Caco-2 (cell line): ENCODE results near the gene CTNND2. TPM values are rescaled to one million over a fixed set of nuclear protein-coding genes. Genes with fewer than 3 reads are reported as not detected.

ENCODE experiments used
- BruUV-seq: library from RNA; stranded (reverse); fragments of 400-500 nt; replicated peaks from 2 replicates; lab custom pipeline; 2021; lab: Mats Ljungman, UMichigan
- CTCF ChIA-PET: fragments of 300-600 bp; sonication (Branson Sonifier 250); formaldehyde crosslinking; loops from one replicate; lab custom pipeline; 2022; ENCODE audit warnings: antibody characterized with exemption; lab: Charles Lee
- POLR2A ChIA-PET: fragments of 300-600 bp; sonication (Branson Sonifier 250); formaldehyde crosslinking; loops from one replicate; lab custom pipeline; 2022; ENCODE audit warnings: antibody characterized with exemption; lab: Charles Lee
- DNase-seq, 2 experiments: peaks; one replicate each; pipeline versions ENCODE4 v3.0.0 to v3.0.0-alpha.2; 2020 to 2022
- H3K27me3 ChIP-seq: replicated peaks from 2 replicates; pipeline ENCODE4 v1.6.0; 2011; ENCODE audit warnings: low read length; ENCODE audit not compliant: control insufficient read depth, insufficient read depth
- H3K36me3 ChIP-seq: 2 replicates; pipeline ENCODE4 v1.5.1; 2011; ENCODE audit warnings: low read length; ENCODE audit not compliant: control insufficient read depth, insufficient read depth
- H3K4me1 ChIP-seq: fragments of 250-450 bp; sonication (Bioruptor Pico); 2 replicates; pipeline ENCODE4 v1.5.1; 2020; ENCODE audit warnings: mild to moderate bottlenecking
- H3K4me3 ChIP-seq: 2 replicates; pipeline ENCODE4 v1.5.1; 2011; ENCODE audit warnings: low read depth, mild to moderate bottlenecking, control low read depth, low read length
- H3K9me3 ChIP-seq: fragments of 250-450 bp; sonication (Bioruptor Pico); 2 replicates; pipeline ENCODE4 v1.5.1; 2020; ENCODE audit warnings: mild to moderate bottlenecking, moderate library complexity
- H3K27ac Mint-ChIP-seq: one replicate; pipeline ENCODE4 v1.8.0; 2022; ENCODE audit warnings: mixed read lengths; ENCODE audit not compliant: unreplicated experiment
- H3K27me3 Mint-ChIP-seq: one replicate; pipeline ENCODE4 v1.8.0; 2022; ENCODE audit warnings: mixed read lengths; ENCODE audit not compliant: insufficient read depth, unreplicated experiment
- H3K36me3 Mint-ChIP-seq: one replicate; pipeline ENCODE4 v1.8.0; 2022; ENCODE audit warnings: mild to moderate bottlenecking, mixed read lengths; ENCODE audit not compliant: insufficient read depth, unreplicated experiment
- H3K4me1 Mint-ChIP-seq: one replicate; pipeline ENCODE4 v1.8.0; 2022; ENCODE audit warnings: low read depth, mixed read lengths; ENCODE audit not compliant: unreplicated experiment
- H3K4me3 Mint-ChIP-seq: one replicate; pipeline ENCODE4 v1.8.0; 2022; ENCODE audit warnings: mild to moderate bottlenecking, moderate library complexity, mixed read lengths; ENCODE audit not compliant: unreplicated experiment
- H3K9me3 Mint-ChIP-seq: one replicate; pipeline ENCODE4 v1.8.0; 2022; ENCODE audit warnings: mixed read lengths; ENCODE audit not compliant: unreplicated experiment
- intact Hi-C: fragments of 100-400 bp; cut with micrococcal nuclease; formaldehyde crosslinking; loops from one replicate; pipeline ENCODE4 v1.10.0; 2022; ENCODE audit not compliant: unreplicated experiment
- total RNA-seq: library from RNA; stranded (reverse); gene quantifications from 2 replicates; pipeline ENCODE4 v1.2.3, GENCODE V29; 2022
- TF ChIP-seq, protein P1 (sequence below), 2 experiments: fragments of 200-600 bp in 1 of 2; IDR thresholded peaks; 1 replicate in 1 of 2; 2 replicates in 1 of 2; pipeline versions ENCODE4 v1.5.1 to v1.8.0; 2011 to 2022; ENCODE audit warnings: antibody characterized with exemption in 1 of 2, control low read depth in 1 of 2, inconsistent platforms in 1 of 2, low read depth in 1 of 2, low read length in 1 of 2, mild to moderate bottlenecking in 1 of 2, moderate library complexity in 1 of 2; ENCODE audit not compliant: insufficient read depth in 1 of 2, severe bottlenecking in 1 of 2, unreplicated experiment in 1 of 2

The CTNND2 gene
- total RNA-seq, 1 experiment from 2014 or later: 0.32 TPM

DNA sequence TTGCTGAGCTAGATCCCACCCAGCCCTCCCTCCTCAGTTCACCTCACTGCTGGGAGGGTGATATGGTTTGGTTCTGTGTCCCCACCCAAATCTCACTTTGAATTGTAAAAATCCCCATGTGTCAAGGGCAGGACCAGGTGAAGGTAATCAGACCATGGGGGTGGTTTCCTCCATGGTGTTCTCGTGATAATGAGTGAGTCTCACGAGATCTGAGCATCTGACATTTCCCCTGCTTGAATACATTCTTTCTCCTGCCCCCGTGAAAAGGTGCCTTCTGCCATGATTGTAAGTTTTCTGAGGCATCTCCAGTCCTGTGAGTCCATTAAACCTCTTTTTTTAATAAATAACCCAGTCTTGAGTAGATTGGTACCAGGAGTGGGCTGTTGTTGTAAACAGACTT is 673.4 kb downstream of the CTNND2 start:
- TF ChIP-seq, protein P1, sequence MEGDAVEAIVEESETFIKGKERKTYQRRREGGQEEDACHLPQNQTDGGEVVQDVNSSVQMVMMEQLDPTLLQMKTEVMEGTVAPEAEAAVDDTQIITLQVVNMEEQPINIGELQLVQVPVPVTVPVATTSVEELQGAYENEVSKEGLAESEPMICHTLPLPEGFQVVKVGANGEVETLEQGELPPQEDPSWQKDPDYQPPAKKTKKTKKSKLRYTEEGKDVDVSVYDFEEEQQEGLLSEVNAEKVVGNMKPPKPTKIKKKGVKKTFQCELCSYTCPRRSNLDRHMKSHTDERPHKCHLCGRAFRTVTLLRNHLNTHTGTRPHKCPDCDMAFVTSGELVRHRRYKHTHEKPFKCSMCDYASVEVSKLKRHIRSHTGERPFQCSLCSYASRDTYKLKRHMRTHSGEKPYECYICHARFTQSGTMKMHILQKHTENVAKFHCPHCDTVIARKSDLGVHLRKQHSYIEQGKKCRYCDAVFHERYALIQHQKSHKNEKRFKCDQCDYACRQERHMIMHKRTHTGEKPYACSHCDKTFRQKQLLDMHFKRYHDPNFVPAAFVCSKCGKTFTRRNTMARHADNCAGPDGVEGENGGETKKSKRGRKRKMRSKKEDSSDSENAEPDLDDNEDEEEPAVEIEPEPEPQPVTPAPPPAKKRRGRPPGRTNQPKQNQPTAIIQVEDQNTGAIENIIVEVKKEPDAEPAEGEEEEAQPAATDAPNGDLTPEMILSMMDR (IDR thresholded peaks at IDR 0.05; ENCODE audit: insufficient read depth in 1 of 2, low read depth in 1 of 2, low read length in 1 of 2, severe bottlenecking in 1 of 2, unreplicated experiment in 1 of 2): no peak
- Histone ChIP-seq H3K36me3 (no peaks in the 10 kb centered on the region), H3K9me3 (peaks cover 13% of the 10 kb centered on the region; the same call in 1 of the 2 replicates), H3K4me1 (no peaks in the 10 kb centered on the region), H3K27me3 (no peaks in the 10 kb centered on the region), H3K4me3 (no peak overlapping the region)
- Mint-ChIP-seq H3K27me3 (no peaks in the 10 kb centered on the region), H3K9me3 (peaks cover 18% of the 10 kb centered on the region), H3K36me3 (no peaks in the 10 kb centered on the region), H3K27ac (no peak overlapping the region), H3K4me1 (no peaks in the 10 kb centered on the region), H3K4me3 (no peak overlapping the region)
- DNase-seq: no peak
- intact Hi-C loops: no loop called here
- CTCF ChIA-PET: no interaction called here
- BruUV-seq: no TSS peak
- POLR2A ChIA-PET: no interaction called here

DNA sequence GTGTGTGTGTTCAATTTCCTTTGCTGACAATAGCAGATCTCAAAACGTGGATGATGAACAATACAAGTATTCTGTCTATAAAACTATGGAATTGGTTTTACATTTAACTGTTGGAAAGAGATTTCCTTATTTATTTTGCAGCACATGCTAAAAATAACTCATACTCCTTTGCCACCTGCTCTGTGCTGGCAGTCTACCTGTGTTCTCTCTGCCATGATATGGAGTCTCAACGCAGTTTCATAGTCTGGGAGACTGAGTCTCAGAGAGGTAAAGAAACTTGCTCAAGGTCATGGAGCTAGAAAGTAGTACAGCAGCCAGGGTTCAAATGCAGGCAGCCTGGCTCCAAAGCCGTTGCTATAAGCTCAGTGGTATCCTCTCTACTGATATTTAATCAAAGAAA is 677.2 kb downstream of the CTNND2 start:
- no peaks in the 10 kb centered on the region for H3K36me3 Mint-ChIP-seq
- H3K4me1 ChIP-seq: no peaks in the 10 kb centered on the region
- no peaks in the 10 kb centered on the region for H3K27me3 ChIP-seq
- H3K36me3 ChIP-seq: no peaks in the 10 kb centered on the region
- no peak overlapping the region for H3K27ac Mint-ChIP-seq
- no peaks in the 10 kb centered on the region for H3K27me3 Mint-ChIP-seq
- TF ChIP-seq, protein P1 (IDR thresholded peaks at IDR 0.05; ENCODE audit: insufficient read depth in 1 of 2, low read depth in 1 of 2, low read length in 1 of 2, severe bottlenecking in 1 of 2, unreplicated experiment in 1 of 2): no peak
- intact Hi-C loops: no loop called here
- H3K4me1 Mint-ChIP-seq: no peaks in the 10 kb centered on the region
- H3K4me3 ChIP-seq: no peak overlapping the region
- H3K9me3 ChIP-seq: peaks cover 5% of the 10 kb centered on the region; the same call in 1 of the 2 replicates
- no peak overlapping the region for H3K4me3 Mint-ChIP-seq
- peaks cover 16% of the 10 kb centered on the region for H3K9me3 Mint-ChIP-seq
- CTCF ChIA-PET: no interaction called here
- BruUV-seq: no TSS peak
- POLR2A ChIA-PET: no interaction called here
- no peak for DNase-seq

DNA sequence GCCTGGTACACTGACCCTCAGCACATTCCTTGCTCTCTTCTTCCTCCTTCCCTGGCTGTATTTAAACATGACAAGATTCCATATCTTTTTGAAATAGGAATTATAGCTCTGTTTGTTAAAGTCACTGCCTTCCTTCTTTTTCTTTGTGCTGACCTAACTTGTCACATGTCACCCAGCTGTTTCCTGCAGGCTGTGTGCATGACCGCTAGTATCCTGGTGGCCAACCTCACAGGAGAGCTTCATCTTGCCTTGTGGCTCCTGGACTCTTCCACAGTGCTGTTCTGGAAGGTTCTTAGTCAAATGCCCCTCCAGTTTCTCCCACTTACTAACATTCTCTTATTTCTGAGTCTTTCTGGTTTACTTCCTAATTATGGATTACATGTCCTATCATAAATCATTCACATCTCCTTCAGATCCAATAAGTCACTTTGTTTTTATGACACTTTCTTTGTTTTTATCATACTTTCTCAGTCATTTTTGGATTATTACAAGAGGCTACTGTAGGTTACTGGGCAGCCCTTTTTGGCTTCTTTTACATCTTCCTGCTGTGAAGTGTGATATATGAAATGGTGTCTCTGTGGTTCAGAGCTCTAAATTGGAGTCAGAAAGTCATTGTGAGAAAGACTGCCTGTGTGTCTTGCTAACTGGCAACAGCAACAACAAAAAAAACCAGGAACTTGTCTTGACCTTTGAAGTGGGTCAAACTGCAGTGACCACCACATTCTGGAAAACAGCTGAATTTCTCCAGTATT is 679.6 kb downstream of the CTNND2 start:
- Histone ChIP-seq H3K36me3 (no peaks in the 10 kb centered on the region), H3K4me1 (no peaks in the 10 kb centered on the region), H3K9me3 (no peaks in the 10 kb centered on the region), H3K27me3 (no peaks in the 10 kb centered on the region), H3K4me3 (no peak overlapping the region)
- Mint-ChIP-seq H3K9me3 (peaks cover 8% of the 10 kb centered on the region), H3K27me3 (no peaks in the 10 kb centered on the region), H3K4me3 (no peak overlapping the region), H3K27ac (no peak overlapping the region), H3K4me1 (no peaks in the 10 kb centered on the region), H3K36me3 (no peaks in the 10 kb centered on the region)
- DNase-seq: no peak
- BruUV-seq: no TSS peak
- intact Hi-C loops: no loop called here
- ChIA-PET POLR2A (no interaction called here), CTCF (no interaction called here)
- TF ChIP-seq, protein P1 (IDR thresholded peaks at IDR 0.05; ENCODE audit: insufficient read depth in 1 of 2, low read depth in 1 of 2, low read length in 1 of 2, severe bottlenecking in 1 of 2, unreplicated experiment in 1 of 2): no peak
